Right lobe of liver (tissue), 4 donors: ENCODE measurements around the gene HTRA3.

Experiments used
- CTCF ChIP-seq, 4 donors: fragments of 200-600 bp in 3 of 4; fragments of 450-650 bp in 1 of 4; IDR thresholded peaks; one replicate each; pipeline versions ENCODE4 v1.5.1 to v1.8.0; 2016 to 2022; ENCODE audit warnings: antibody characterized with exemption in 4 of 4, mild to moderate bottlenecking in 2 of 4
- POLR2A ChIP-seq: fragments of 450-650 bp; IDR thresholded peaks from one replicate; pipeline ENCODE4 v1.6.1; 2017; ENCODE audit warnings: antibody characterized with exemption, mild to moderate bottlenecking
- donor health status: DM: no; HTN: no; CAD: no.
- donor health status: DM: no; HTN: no; CAD: no.
- donor health status: DM: no; HTN: yes; CAD: no.

- no peak for TF ChIP-seq CTCF (IDR thresholded peaks at IDR 0.05)
- no peak for TF ChIP-seq POLR2A
These were observed 13.2 kb downstream of the HTRA3 start for GRCh38 chr4:8282742-8283141.
